ENCODE measurements around the gene COL4A2. TPM values are rescaled to one million over a fixed set of nuclear protein-coding genes. Genes with fewer than 3 reads are reported as not detected.
"Not testable (repeated sequence)": the region's sequence is repeated elsewhere in the genome, so short reads cannot be mapped to it uniquely, and the experiment has no call there.

COL4A2 gene
- total RNA-seq, 8 experiments from 2014 or later: 3.5 to 379 (median 30.2) TPM

GRCh38 chr13:110445722-110446574 lies 138.9 kb downstream of the COL4A2 start:
- no peak overlapping the region for H3K27ac ChIP-seq
- in situ Hi-C loops (cut with MboI; ENCODE audit: low pct_unique_long_range_greater_than_20kb in 2 of 9, low sequenced_read_pairs in 9 of 9, unreplicated experiment in 9 of 9): no loop called here
- H3K4me3 ChIP-seq: no peak overlapping the region
- peaks cover 11 to 16% of the 10 kb centered on the region in 2 donors for H3K4me1 ChIP-seq (replicated peaks in 1 of 2)
- ATAC-seq (replicated peaks in 6 of 8): peak in 1 of 8 experiments; percentile 6
- WGBS, 10 experiments: 54 to 100% (median 83%) methylated on average over 1 to 7 of the region's 25 CpGs; no CpG with 5 or more reads in 3 of the 10 experiments

GRCh38 chr13:110446575-110446890 lies 139.4 kb downstream of the COL4A2 start:
- H3K4me1 ChIP-seq (replicated peaks in 1 of 2): peaks cover 11 to 16% of the 10 kb centered on the region in 2 donors
- in situ Hi-C loops (cut with MboI; ENCODE audit: low pct_unique_long_range_greater_than_20kb in 2 of 9, low sequenced_read_pairs in 9 of 9, unreplicated experiment in 9 of 9): no loop called here
- 50 to 93% (median 80%) methylated on average over 1 to 4 of the region's 4 CpGs; no CpG with 5 or more reads in 3 of the 10 experiments for WGBS, 10 experiments
- ATAC-seq (replicated peaks in 6 of 8): no peak
- H3K27ac ChIP-seq: no peak overlapping the region
- no peak overlapping the region for H3K4me3 ChIP-seq

GRCh38 chr13:110447058-110447511 lies 140.0 kb downstream of the COL4A2 start:
- WGBS, 10 experiments: 0 to 93% (median 77%) methylated on average over 2 to 10 of the region's 12 CpGs; no CpG with 5 or more reads in 1 of the 10 experiments
- Histone ChIP-seq H3K4me1 (replicated peaks in 1 of 2) (peaks cover 11 to 14% of the 10 kb centered on the region in 2 donors), H3K27ac (no peak overlapping the region), H3K4me3 (no peak overlapping the region)
- peak in 4 of 8 experiments; percentile 34 to 76 (median 73) for ATAC-seq (replicated peaks in 6 of 8)
- in situ Hi-C loops (cut with MboI; ENCODE audit: low pct_unique_long_range_greater_than_20kb in 2 of 9, low sequenced_read_pairs in 9 of 9, unreplicated experiment in 9 of 9): no loop called here

- no peak for ATAC-seq (replicated peaks in 6 of 8)
- no peak overlapping the region for H3K4me3 ChIP-seq
- in situ Hi-C loops (cut with MboI; ENCODE audit: low pct_unique_long_range_greater_than_20kb in 2 of 9, low sequenced_read_pairs in 9 of 9, unreplicated experiment in 9 of 9): no loop called here
- WGBS, 10 experiments: 72 to 100% (median 89%) methylated on average over 2 to 7 of the region's 9 CpGs; no CpG with 5 or more reads in 5 of the 10 experiments
- no peak overlapping the region for H3K27ac ChIP-seq
- peaks cover 9 to 10% of the 10 kb centered on the region in 2 donors for H3K4me1 ChIP-seq (replicated peaks in 1 of 2)
Observed at GRCh38 chr13:110447801-110448200, 140.7 kb downstream of the COL4A2 start.

GRCh38 chr13:110448230-110448629 lies 141.1 kb downstream of the COL4A2 start:
- Histone ChIP-seq H3K27ac (no peak overlapping the region), H3K4me3 (no peak overlapping the region), H3K4me1 (replicated peaks in 1 of 2) (peaks cover 4 to 6% of the 10 kb centered on the region in 2 donors)
- in situ Hi-C loops (cut with MboI; ENCODE audit: low pct_unique_long_range_greater_than_20kb in 2 of 9, low sequenced_read_pairs in 9 of 9, unreplicated experiment in 9 of 9): no loop called here
- 0 to 92% (median 88%) methylated on average over 1 to 8 of the region's 8 CpGs; no CpG with 5 or more reads in 1 of the 10 experiments for WGBS, 10 experiments
- ATAC-seq (replicated peaks in 6 of 8): peak in 1 of 8 experiments; percentile 23

GRCh38 chr13:110448677-110449076 lies 141.6 kb downstream of the COL4A2 start:
- 91 to 100% (median 93%) methylated on average over 4 to 12 of the region's 12 CpGs; no CpG with 5 or more reads in 3 of the 10 experiments for whole genome bisulfite sequencing, 10 experiments
- no peak overlapping the region for H3K4me3 ChIP-seq
- peaks cover 3 to 5% of the 10 kb centered on the region in 2 donors for H3K4me1 ChIP-seq (replicated peaks in 1 of 2)
- no peak overlapping the region for H3K27ac ChIP-seq
- in situ Hi-C loops (cut with MboI; ENCODE audit: low pct_unique_long_range_greater_than_20kb in 2 of 9, low sequenced_read_pairs in 9 of 9, unreplicated experiment in 9 of 9): no loop called here
- ATAC-seq (replicated peaks in 6 of 8): no peak

- in situ Hi-C loops (cut with MboI; ENCODE audit: low pct_unique_long_range_greater_than_20kb in 2 of 9, low sequenced_read_pairs in 9 of 9, unreplicated experiment in 9 of 9): no loop called here
- Histone ChIP-seq H3K27ac (no peak overlapping the region), H3K4me3 (no peak overlapping the region), H3K4me1 (replicated peaks in 1 of 2) (peaks cover 10 to 11% of the 10 kb centered on the region in 2 donors)
- WGBS, 10 experiments: 64 to 100% (median 95%) methylated on average over 3 to 14 of the region's 19 CpGs; no CpG with 5 or more reads in 2 of the 10 experiments
- ATAC-seq (replicated peaks in 6 of 8): no peak
Observed at GRCh38 chr13:110449219-110450015, 142.3 kb downstream of the COL4A2 start.

GRCh38 chr13:110450016-110450900 lies 143.2 kb downstream of the COL4A2 start:
- in situ Hi-C loops (cut with MboI; ENCODE audit: low pct_unique_long_range_greater_than_20kb in 2 of 9, low sequenced_read_pairs in 9 of 9, unreplicated experiment in 9 of 9): no loop called here
- WGBS, 10 experiments: 81 to 100% (median 94%) methylated on average over 1 to 14 of the region's 24 CpGs; no CpG with 5 or more reads in 2 of the 10 experiments
- Histone ChIP-seq H3K4me3 (no peak overlapping the region), H3K4me1 (replicated peaks in 1 of 2) (peaks cover 16% of the 10 kb centered on the region in 2 donors), H3K27ac (no peak overlapping the region)
- no peak for ATAC-seq (replicated peaks in 6 of 8)

GRCh38 chr13:110450941-110451730 lies 144.1 kb downstream of the COL4A2 start:
- H3K4me3 ChIP-seq: no peak overlapping the region
- in situ Hi-C loops (cut with MboI; ENCODE audit: low pct_unique_long_range_greater_than_20kb in 2 of 9, low sequenced_read_pairs in 9 of 9, unreplicated experiment in 9 of 9): no loop called here
- H3K4me1 ChIP-seq (replicated peaks in 1 of 2): peaks cover 17 to 22% of the 10 kb centered on the region in 2 donors
- H3K27ac ChIP-seq: no peak overlapping the region
- ATAC-seq (replicated peaks in 6 of 8): no peak
- 67 to 97% (median 92%) methylated on average over 2 to 10 of the region's 12 CpGs; no CpG with 5 or more reads in 2 of the 10 experiments for WGBS, 10 experiments

- 80 to 100% (median 98%) methylated on average over 2 to 9 of the region's 11 CpGs; no CpG with 5 or more reads in 3 of the 10 experiments for WGBS, 10 experiments
- in situ Hi-C loops (cut with MboI; ENCODE audit: low pct_unique_long_range_greater_than_20kb in 2 of 9, low sequenced_read_pairs in 9 of 9, unreplicated experiment in 9 of 9); ATAC-seq (replicated peaks in 6 of 8); H3K4me3 ChIP-seq; H3K27ac ChIP-seq: not testable (repeated sequence)
- H3K4me1 ChIP-seq (replicated peaks in 1 of 2): peaks cover 19 to 22% of the 10 kb centered on the region in 2 donors
Observed at GRCh38 chr13:110453091-110453490, 146.0 kb downstream of the COL4A2 start.

- peaks cover 19 to 22% of the 10 kb centered on the region in 2 donors for H3K4me1 ChIP-seq (replicated peaks in 1 of 2)
- no peak for ATAC-seq (replicated peaks in 6 of 8)
- H3K4me3 ChIP-seq: no peak overlapping the region
- H3K27ac ChIP-seq: no peak overlapping the region
- WGBS, 10 experiments: 20 to 100% (median 50%) methylated on average over 1 to 2 of the region's 2 CpGs; no CpG with 5 or more reads in 3 of the 10 experiments
- in situ Hi-C loops (cut with MboI; ENCODE audit: low pct_unique_long_range_greater_than_20kb in 2 of 9, low sequenced_read_pairs in 9 of 9, unreplicated experiment in 9 of 9): no loop called here
Observed at GRCh38 chr13:110453797-110454196, 146.7 kb downstream of the COL4A2 start.
